ENCODE results near the gene PACSIN1. TPM values are rescaled to one million over a fixed set of nuclear protein-coding genes. Genes with fewer than 3 reads are reported as not detected.

PACSIN1 gene
- total and polyA plus RNA-seq, 2 experiments from 2014 or later: 12.1 to 20.3 TPM

DNA sequence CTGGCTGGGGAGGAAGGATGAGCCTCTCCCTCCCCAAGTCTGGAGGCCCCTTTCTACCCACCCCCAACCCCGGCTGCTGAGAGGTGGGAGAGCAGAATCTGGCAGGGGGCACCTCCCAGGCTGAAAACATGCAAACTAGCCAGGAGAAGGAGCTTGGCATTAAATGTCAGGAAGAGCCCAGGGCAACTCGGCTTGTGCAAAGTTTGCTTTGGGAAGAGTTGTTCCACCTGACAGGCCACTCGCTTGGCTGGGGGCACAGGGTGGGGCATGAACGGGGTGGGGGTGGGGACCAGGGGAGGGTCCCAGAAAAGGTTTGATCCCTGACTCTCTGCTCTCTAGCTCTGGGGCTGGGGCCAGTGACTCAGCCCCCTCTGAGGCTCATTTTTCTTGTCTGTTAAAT is 87.3 kb downstream of the PACSIN1 start:
- H3K36me3 ChIP-seq: no peaks in the 10 kb centered on the region
- H3K9me3 ChIP-seq (ENCODE audit: low read depth): no peaks in the 10 kb centered on the region
- H3K4me1 ChIP-seq (ENCODE audit: low read depth): peaks cover 8% of the 10 kb centered on the region
- H3K4me3 ChIP-seq: no peak overlapping the region
- H3K27me3 ChIP-seq: no peaks in the 10 kb centered on the region
- DNase-seq (ENCODE audit: low read depth in 1 of 2, low spot score in 1 of 2): no peak
- H3K27ac ChIP-seq: no peak overlapping the region
- TF ChIP-seq, protein P1, sequence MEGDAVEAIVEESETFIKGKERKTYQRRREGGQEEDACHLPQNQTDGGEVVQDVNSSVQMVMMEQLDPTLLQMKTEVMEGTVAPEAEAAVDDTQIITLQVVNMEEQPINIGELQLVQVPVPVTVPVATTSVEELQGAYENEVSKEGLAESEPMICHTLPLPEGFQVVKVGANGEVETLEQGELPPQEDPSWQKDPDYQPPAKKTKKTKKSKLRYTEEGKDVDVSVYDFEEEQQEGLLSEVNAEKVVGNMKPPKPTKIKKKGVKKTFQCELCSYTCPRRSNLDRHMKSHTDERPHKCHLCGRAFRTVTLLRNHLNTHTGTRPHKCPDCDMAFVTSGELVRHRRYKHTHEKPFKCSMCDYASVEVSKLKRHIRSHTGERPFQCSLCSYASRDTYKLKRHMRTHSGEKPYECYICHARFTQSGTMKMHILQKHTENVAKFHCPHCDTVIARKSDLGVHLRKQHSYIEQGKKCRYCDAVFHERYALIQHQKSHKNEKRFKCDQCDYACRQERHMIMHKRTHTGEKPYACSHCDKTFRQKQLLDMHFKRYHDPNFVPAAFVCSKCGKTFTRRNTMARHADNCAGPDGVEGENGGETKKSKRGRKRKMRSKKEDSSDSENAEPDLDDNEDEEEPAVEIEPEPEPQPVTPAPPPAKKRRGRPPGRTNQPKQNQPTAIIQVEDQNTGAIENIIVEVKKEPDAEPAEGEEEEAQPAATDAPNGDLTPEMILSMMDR (IDR thresholded peaks at IDR 0.05; ENCODE audit: low read depth, low read length): no peak

DNA sequence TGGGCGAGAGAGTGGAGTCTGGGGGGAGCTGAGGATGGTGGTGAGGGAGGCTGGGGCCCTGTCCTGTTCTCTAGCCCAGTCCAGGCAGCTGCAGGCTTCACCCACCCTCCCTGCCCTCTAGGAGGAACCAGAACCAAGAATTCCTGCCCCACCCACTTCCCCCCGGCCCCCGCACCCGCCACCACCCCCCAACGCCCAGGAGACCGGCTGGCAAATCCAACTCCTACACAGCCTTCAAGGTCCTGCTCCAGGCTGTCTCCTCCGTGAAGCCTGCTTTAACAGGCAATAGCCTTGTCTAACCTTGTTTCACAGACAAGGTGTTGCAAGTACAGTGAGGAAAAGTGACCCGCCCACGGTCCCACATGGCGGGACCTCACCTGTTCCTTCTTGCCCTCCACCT is 87.9 kb downstream of the PACSIN1 start:
- no peak for DNase-seq (ENCODE audit: low read depth in 1 of 2, low spot score in 1 of 2)
- Histone ChIP-seq H3K27me3 (no peaks in the 10 kb centered on the region), H3K4me1 (ENCODE audit: low read depth) (peaks cover 8% of the 10 kb centered on the region), H3K36me3 (no peaks in the 10 kb centered on the region), H3K4me3 (no peak overlapping the region), H3K9me3 (ENCODE audit: low read depth) (no peaks in the 10 kb centered on the region), H3K27ac (no peak overlapping the region)
- TF ChIP-seq, protein P1 (IDR thresholded peaks at IDR 0.05; ENCODE audit: low read depth, low read length): no peak

DNA sequence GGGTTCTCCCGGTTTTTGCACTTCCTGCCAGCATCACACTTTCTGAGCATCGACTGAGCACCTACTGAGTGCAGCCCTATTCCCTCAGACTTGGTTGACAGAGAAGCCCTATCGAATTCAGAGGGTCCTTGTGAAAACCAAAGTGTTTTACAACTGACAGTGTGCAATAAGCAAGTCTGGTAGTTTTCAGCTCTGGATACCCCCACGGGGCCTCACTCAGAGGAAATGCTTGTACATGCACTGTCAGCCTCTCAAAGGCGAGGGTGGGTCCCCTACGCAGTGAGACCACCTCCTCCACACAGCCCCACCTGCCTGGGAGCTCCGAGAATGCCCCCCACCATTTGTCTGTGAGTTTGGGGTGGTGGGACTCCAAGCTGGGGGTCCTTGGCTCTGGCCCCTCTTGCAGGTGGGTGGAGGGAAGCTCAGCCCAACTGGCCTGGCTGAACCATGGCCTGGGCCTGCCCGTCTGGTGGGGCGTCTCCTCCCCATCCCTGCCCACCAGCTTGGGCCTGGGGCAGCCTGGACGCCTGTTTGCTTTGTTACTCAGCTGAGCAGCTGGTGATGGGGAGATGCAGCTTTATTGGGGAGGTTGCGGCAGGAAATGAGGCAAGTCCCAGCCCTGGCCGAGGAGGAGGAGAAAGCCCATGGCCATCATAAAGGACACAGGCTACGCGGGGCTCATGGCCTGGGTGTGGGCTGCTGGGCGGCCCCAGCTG is 88.6 kb downstream of the PACSIN1 start:
- peaks cover 8% of the 10 kb centered on the region for H3K4me1 ChIP-seq (ENCODE audit: low read depth)
- H3K27me3 ChIP-seq: no peaks in the 10 kb centered on the region
- TF ChIP-seq, protein P1 (IDR thresholded peaks at IDR 0.05; ENCODE audit: low read depth, low read length): no peak
- no peak overlapping the region for H3K27ac ChIP-seq
- no peaks in the 10 kb centered on the region for H3K36me3 ChIP-seq
- H3K9me3 ChIP-seq (ENCODE audit: low read depth): no peaks in the 10 kb centered on the region
- no peak overlapping the region for H3K4me3 ChIP-seq
- DNase-seq (ENCODE audit: low read depth in 1 of 2, low spot score in 1 of 2): no peak

DNA sequence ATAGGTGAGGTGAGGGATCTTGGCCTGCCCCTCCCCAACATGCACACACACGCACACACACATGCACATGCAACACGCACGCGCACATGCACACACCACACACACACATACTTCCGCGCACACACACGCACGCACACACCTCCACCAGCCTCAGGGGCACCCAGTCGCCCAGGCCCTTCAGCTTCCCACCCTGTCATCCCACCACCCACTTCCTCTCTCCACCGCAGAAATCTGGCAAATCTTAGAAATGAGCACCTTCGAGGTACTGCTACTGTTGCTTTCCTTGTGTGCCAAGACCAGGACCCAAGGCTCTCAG is 89.1 kb downstream of the PACSIN1 start:
- Histone ChIP-seq H3K4me3 (no peak overlapping the region), H3K36me3 (no peaks in the 10 kb centered on the region), H3K27me3 (no peaks in the 10 kb centered on the region), H3K9me3 (ENCODE audit: low read depth) (no peaks in the 10 kb centered on the region), H3K4me1 (ENCODE audit: low read depth) (peaks cover 8% of the 10 kb centered on the region), H3K27ac (no peak overlapping the region)
- TF ChIP-seq, protein P1 (IDR thresholded peaks at IDR 0.05; ENCODE audit: low read depth, low read length): no peak
- no peak for DNase-seq (ENCODE audit: low read depth in 1 of 2, low spot score in 1 of 2)

DNA sequence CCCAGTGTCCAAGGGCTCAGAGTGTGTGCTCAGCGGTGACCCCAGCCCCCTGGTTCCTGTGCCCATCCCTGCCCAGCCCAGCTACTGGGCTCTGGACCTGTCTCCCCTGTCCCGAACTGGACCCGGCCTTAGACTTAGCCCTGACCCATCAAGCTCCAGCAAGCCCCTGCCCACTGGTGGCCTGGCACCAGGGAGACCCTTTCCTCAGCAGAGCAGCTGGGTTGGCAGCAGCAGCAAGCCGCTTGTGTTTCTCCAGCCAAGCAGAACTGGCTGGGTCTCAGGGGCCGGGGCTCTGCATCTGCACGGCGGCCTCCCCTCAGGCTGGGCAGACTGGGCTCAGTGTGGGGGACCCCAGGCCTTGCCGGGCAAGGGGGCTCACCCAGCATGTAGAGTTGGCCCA is 89.5 kb downstream of the PACSIN1 start:
- Histone ChIP-seq H3K27me3 (no peaks in the 10 kb centered on the region), H3K4me1 (ENCODE audit: low read depth) (peaks cover 9% of the 10 kb centered on the region), H3K4me3 (no peak overlapping the region), H3K9me3 (ENCODE audit: low read depth) (no peaks in the 10 kb centered on the region), H3K27ac (no peak overlapping the region), H3K36me3 (no peaks in the 10 kb centered on the region)
- no peak for DNase-seq (ENCODE audit: low read depth in 1 of 2, low spot score in 1 of 2)
- TF ChIP-seq, protein P1 (IDR thresholded peaks at IDR 0.05; ENCODE audit: low read depth, low read length): no peak
